GF-D8 (cell line): Measurements from ENCODE around the gene SPAAR.

Source experiments
- DNase-seq: peaks from one replicate; lab custom pipeline; 2025; lab: John Stamatoyannopoulos, UW

SPAAR gene

DNA sequence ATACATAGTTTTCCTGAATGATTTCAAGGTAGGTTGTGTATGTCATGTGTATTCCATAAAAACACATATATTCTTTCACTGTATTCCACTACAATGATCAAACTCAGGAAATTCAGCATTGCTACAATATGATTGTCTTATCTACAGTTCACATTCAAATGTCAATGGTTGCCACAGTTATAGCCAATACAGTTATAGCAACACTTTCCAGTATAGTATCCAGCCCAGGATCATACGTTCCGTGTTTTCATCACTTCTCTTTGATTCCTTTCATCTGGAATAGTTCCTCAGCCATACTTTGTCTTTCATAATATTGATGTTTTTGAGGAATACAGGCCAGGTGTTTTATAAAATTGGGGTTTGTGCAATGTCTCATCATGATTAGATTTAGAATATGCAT is 39.2 kb downstream of the SPAAR start:
- no peak for DNase-seq

- no peak for DNase-seq
These were observed 39.6 kb downstream of the SPAAR start for GRCh38 chr9:35948901-35949318.

DNA sequence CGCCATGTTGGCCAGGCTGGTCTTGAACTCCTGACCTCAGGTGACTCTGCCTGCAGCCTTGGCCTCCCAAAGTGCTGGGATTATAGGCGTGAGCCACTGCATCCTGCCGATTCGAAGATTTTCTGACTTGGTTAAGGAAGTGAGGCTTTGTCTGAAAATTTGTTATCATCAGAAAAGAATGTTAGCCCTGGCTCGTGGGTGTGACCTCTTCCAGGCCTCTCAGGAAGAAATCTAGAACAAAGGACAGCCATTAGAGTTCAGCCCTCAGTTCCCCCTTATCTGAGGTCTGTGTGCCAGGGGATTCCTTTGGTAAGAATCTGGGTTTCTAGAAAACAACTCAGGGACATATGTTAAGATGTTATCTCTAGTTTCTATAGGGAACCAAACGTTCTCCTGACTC is 42.4 kb downstream of the SPAAR start:
- no peak for DNase-seq

- DNase-seq = no peak
These were observed 43.4 kb downstream of the SPAAR start for GRCh38 chr9:35952526-35953191.

DNA sequence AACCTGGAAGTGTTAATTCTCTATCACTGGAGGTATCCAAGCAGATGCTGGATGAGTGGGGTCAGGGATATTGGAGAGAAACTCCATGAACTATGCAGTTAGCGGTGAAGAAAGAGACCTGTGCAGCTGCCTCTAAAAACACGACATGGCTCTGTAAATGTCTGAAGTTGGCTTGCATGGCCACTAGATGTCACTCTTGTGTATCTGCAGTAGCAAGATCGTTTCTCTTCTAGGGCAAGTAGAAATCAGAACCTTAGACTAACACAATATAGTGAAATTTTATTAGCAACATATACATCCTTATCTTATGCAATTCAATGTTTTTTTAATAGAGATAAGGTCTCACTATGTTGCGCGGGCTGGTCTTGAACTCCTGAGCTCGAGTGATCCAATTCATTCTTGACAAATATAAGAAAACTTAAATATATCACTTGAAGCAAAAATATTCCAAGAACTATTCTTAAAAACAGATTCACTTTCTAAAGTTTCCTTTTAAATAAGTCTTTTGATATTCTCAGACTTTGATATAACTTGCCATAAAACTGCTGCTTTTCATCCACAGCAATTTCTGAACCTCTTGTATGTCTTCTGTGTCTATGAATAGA is 45.8 kb downstream of the SPAAR start:
- peak; percentile 29 for DNase-seq

DNA sequence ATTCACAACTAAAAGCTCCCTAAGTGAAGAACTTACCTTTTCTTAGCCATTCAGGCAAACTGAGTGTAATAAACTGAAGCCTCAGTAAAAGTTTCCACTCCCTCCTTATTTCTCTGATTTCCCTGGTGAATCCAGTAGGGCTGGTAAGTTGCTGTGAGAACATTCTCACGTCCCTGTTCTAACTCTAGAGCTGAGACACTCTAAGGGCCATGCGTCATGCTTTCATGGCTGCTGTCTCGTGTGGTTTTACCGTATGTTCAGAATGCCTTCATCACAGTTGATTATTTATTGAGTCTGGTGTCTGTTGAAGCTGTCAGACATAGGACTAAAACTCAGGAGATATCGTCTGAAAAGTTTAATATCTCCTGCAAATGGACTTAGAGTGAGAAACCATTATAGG is 47.4 kb downstream of the SPAAR start:
- no peak for DNase-seq

GRCh38 chr9:35958104-35958837 is 49.0 kb downstream of the SPAAR start, which contains the start of gene OR2S2:
Gene OR2S2 (minus strand): TSS chr9:35958154. CDS start chr9:35958098, 56 bp downstream.
- DNase-seq = no peak

- DNase-seq = no peak
These were observed 50.9 kb downstream of the SPAAR start for GRCh38 chr9:35960039-35960655.
